GM12864 (cell line): ENCODE results near the gene ARHGAP45.

Experiments used
- DNase-seq: peaks from one replicate; pipeline ENCODE4 v3.0.0-alpha.2; 2011; ENCODE audit warnings: low read depth
- H3K4me3 ChIP-seq: 2 replicates; pipeline ENCODE4 v1.5.1; 2011; ENCODE audit warnings: mild to moderate bottlenecking, low read depth, low read length, control low read depth
- CTCF ChIP-seq: IDR thresholded peaks from 2 replicates; pipeline ENCODE4 v1.5.1; 2011; ENCODE audit warnings: low read depth, mild to moderate bottlenecking, moderate library complexity, low read length, control low read depth, inconsistent platforms; ENCODE audit errors: missing control alignments

Gene ARHGAP45

GRCh38 chr19:1053176-1054101 is 13.5 kb upstream of the ARHGAP45 start:
- no peak for DNase-seq
- no peak overlapping the region for H3K4me3 ChIP-seq
- TF ChIP-seq CTCF = no peak

DNA sequence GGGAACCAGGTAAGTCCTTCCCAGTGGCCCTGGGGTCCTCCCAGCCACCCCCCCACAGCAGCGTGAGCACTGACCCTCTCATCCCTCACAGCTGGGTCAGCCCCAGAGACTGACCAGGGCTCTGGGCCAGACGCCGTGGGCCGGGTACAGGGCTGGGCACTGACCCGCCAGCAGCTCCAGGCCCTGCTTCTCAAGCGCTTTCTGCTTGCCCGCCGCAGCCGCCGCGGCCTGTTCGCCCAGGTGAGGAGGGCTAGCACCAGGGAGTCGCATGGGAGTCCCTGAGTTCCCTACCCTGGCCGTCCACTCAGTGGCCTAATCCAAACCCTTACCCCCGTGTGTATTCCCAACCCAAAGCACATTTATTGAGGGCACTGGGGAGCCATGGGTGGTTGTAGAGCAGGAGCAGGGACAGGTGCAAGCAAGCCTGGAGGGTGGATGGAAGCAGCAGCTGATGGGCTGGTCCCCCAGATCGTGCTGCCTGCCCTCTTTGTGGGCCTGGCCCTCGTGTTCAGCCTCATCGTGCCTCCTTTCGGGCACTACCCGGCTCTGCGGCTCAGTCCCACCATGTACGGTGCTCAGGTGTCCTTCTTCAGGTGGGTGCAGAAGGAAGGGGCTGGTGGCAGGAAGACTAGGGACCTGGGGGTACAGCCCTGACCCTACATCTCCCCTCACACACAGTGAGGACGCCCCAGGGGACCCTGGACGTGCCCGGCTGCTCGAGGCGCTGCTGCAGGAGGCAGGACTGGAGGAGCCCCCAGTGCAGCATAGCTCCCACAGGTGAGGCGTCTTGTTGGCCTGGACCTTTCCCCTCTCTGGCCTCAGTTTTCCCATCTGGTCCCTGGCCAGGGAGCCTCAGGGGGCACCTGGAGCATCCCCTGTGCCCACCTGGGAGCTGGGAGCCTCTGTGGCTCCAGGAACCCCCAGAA is 12.6 kb upstream of the ARHGAP45 start:
- no peak for TF ChIP-seq CTCF
- no peak for DNase-seq
- H3K4me3 ChIP-seq = no peak overlapping the region

DNA sequence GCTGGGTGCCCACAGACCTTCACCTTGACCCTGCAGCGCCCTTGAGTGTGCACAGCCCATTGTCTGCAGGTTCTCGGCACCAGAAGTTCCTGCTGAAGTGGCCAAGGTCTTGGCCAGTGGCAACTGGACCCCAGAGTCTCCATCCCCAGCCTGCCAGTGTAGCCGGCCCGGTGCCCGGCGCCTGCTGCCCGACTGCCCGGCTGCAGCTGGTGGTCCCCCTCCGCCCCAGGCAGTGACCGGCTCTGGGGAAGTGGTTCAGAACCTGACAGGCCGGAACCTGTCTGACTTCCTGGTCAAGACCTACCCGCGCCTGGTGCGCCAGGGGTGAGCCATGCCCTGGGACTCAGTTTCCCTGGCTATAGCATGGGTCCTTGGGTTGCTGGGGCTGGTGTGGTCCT is 11.9 kb upstream of the ARHGAP45 start:
- TF ChIP-seq CTCF = no peak
- DNase-seq = no peak
- H3K4me3 ChIP-seq = no peak overlapping the region

DNA sequence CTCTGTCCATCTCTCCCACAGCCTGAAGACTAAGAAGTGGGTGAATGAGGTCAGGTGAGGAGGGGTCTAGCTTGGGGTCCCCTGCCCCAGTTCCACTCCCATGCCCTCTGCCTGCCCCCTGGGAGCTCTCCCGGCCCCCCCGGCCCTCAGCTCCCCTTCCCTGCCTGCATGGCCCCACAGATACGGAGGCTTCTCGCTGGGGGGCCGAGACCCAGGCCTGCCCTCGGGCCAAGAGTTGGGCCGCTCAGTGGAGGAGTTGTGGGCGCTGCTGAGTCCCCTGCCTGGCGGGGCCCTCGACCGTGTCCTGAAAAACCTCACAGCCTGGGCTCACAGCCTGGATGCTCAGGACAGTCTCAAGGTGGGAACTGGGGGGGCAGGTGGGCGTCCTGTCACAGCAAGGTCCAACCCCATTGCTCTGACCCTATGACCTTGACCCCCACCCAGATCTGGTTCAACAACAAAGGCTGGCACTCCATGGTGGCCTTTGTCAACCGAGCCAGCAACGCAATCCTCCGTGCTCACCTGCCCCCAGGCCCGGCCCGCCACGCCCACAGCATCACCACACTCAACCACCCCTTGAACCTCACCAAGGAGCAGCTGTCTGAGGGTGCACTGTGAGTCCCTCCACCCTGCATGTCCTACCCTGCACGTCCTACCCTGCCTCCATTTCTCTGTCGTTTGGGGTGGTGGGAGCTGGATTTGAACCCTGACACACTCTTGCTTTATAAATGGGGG is 10.9 kb upstream of the ARHGAP45 start:
- no peak for TF ChIP-seq CTCF
- no peak overlapping the region for H3K4me3 ChIP-seq
- DNase-seq = no peak

GRCh38 chr19:1057176-1057855 is 9.7 kb upstream of the ARHGAP45 start:
- H3K4me3 ChIP-seq = no peak overlapping the region
- peak; percentile 53 for TF ChIP-seq CTCF
- no peak for DNase-seq

DNA sequence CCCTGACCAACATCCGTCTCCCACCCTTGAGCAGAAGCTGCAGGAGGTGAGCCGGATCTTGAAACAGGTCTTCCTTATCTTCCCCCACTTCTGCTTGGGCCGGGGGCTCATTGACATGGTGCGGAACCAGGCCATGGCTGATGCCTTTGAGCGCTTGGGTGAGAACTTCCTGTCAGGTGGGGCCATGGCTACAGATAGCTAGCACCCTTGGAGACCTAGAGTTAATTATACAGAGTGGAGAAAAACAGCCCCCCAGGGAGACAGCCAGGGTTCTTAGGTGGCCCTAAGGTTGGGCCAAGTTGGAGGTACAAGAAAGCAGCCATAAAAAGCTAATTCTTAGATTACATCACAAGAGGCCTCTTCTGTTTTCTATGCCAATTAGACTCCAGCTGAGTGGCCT is 8.9 kb upstream of the ARHGAP45 start:
- H3K4me3 ChIP-seq = no peak overlapping the region
- no peak for TF ChIP-seq CTCF
- DNase-seq = no peak
